GM12892 (cell line): ENCODE results near the gene HPS1.

Experiments used
- POLR2A ChIP-seq: IDR thresholded peaks from 2 replicates; pipeline ENCODE4 v1.6.1; 2011; ENCODE audit warnings: low read depth, low read length, control low read depth
- POLR2AphosphoS5 ChIP-seq: IDR thresholded peaks from 2 replicates; pipeline ENCODE4 v1.6.1; 2011; ENCODE audit warnings: low read depth, low read length, control low read depth
- TAF1 ChIP-seq: IDR thresholded peaks from 2 replicates; pipeline ENCODE4 v1.6.1; 2011; ENCODE audit warnings: low read depth, mild to moderate bottlenecking, control low read depth, low read length, borderline replicate concordance

- TF ChIP-seq POLR2A (no peak), POLR2AphosphoS5 (no peak), TAF1 (no peak)
These were observed 43.6 kb downstream of the HPS1 start for GRCh38 chr10:98402931-98403718.
